Esophagus muscularis mucosa (tissue), 4 donors: ENCODE data around the gene ROBO4. TPM values are rescaled to one million over a fixed set of nuclear protein-coding genes. Genes with fewer than 3 reads are reported as not detected.
A peak's percentile ranks its signal among the peaks of the same experiment; 100 is the strongest.

Source experiments
- DNase-seq: peaks from one replicate; pipeline ENCODE4 v3.0.0-alpha.2; 2017; ENCODE audit errors: extremely low spot score
- H3K27ac ChIP-seq, 4 donors: fragments of 200-600 bp; sonication (generic); replicated peaks in 1 of 4; 1 replicate in 3 of 4; 2 replicates in 1 of 4; pipeline ENCODE4 v1.5.1; 2016 to 2019; ENCODE audit warnings: mild to moderate bottlenecking in 1 of 4
- H3K27me3 ChIP-seq, 4 donors: fragments of 200-600 bp; sonication (generic); one replicate each; pipeline versions ENCODE4 v1.5.1 to v1.6.0; 2016 to 2019
- H3K36me3 ChIP-seq, 4 donors: fragments of 200-600 bp; sonication (generic); one replicate each; pipeline ENCODE4 v1.5.1; 2016 to 2019
- H3K4me1 ChIP-seq, 4 donors: fragments of 200-600 bp; sonication (generic); one replicate each; pipeline ENCODE4 v1.5.1; 2016 to 2019
- H3K4me3 ChIP-seq, 4 donors: fragments of 200-600 bp; sonication (generic); 1 replicate in 2 of 4; 2 replicates in 2 of 4; pipeline ENCODE4 v1.5.1; 2016 to 2019; ENCODE audit warnings: mild to moderate bottlenecking in 4 of 4, moderate library complexity in 1 of 4
- H3K9me3 ChIP-seq, 4 donors: fragments of 200-600 bp; sonication (generic); 1 replicate in 3 of 4; 2 replicates in 1 of 4; pipeline ENCODE4 v1.5.1; 2016 to 2019
- CTCF ChIP-seq, 3 experiments: fragments of 200-600 bp in 2 of 3; fragments of 450-650 bp in 1 of 3; sonication (generic) in 2 of 3; IDR thresholded peaks; one replicate each; pipeline ENCODE4 v1.5.1; 2017 to 2019; ENCODE audit warnings: antibody characterized with exemption in 3 of 3, mild to moderate bottlenecking in 2 of 3, moderate library complexity in 1 of 3
- EP300 ChIP-seq: sonication (generic); formaldehyde crosslinking; IDR thresholded peaks from one replicate; pipeline ENCODE4 v1.6.1; 2017; ENCODE audit warnings: antibody characterized with exemption
- POLR2A ChIP-seq: fragments of 450-650 bp; IDR thresholded peaks from one replicate; pipeline ENCODE4 v1.6.1; 2017; ENCODE audit warnings: antibody characterized with exemption, moderate library complexity, mild to moderate bottlenecking, low read depth
- POLR2AphosphoS5 ChIP-seq, 2 donors: sonication (generic); formaldehyde crosslinking; IDR thresholded peaks; one replicate each; pipeline ENCODE4 v1.6.1; 2017; ENCODE audit warnings: antibody characterized with exemption in 2 of 2
- WGBS: methylation state at CpG from one replicate; pipeline ENCODE4 v1.1.5; 2018; 5-methylcytosine and 5-hydroxymethylcytosine counted together
- intact Hi-C: fragments of 100-400 bp; cut with DNase I; formaldehyde crosslinking; loops from one replicate; pipeline ENCODE4 v1.15.1; 2023
- total RNA-seq, 4 donors: library from RNA; depleted of rRNA; stranded (reverse); fragments of >200 nt; gene quantifications; one replicate each; pipeline versions ENCODE4 v1.1.0 to v1.2.1, GENCODE V29; 2016

The ROBO4 gene
- total RNA-seq, 4 donors from 2014 or later, result 16.2 to 49.8 (median 36.7) TPM

GRCh38 chr11:124915541-124916369, 18.1 kb upstream of the ROBO4 start:
- Histone ChIP-seq H3K27me3 (peaks cover 0 to 8% (median 0%) of the 10 kb centered on the region in 4 donors), H3K4me1 (peaks cover 0 to 8% (median 5%) of the 10 kb centered on the region in 4 donors), H3K27ac (no peak overlapping the region), H3K36me3 (no peaks in the 10 kb centered on the region), H3K4me3 (no peak overlapping the region), H3K9me3 (no peaks in the 10 kb centered on the region)
- 80% methylated on average over 3 of the region's 3 CpGs for WGBS
- intact Hi-C loops, result no loop called here
- no peak for DNase-seq
- TF ChIP-seq CTCF (IDR thresholded peaks at IDR 0.05), result no peak
- TF ChIP-seq EP300, result no peak
- TF ChIP-seq POLR2A, result no peak
- no peak for TF ChIP-seq POLR2AphosphoS5 (IDR thresholded peaks at IDR 0.05)

- WGBS, result 100% methylated on average over 1 of the region's 1 CpG
- intact Hi-C loops, result no loop called here
Measured at GRCh38 chr11:124902616-124903015, 5.0 kb upstream of the ROBO4 start.

GRCh38 chr11:124900464-124900863, 2.8 kb upstream of the ROBO4 start:
- H3K27ac ChIP-seq, result peak overlapping the region; percentile 33 to 76 (median 68)
- H3K36me3 ChIP-seq, result no peaks in the 10 kb centered on the region
- H3K4me3 ChIP-seq, result no peak overlapping the region
- intact Hi-C loops, result no loop called here
- H3K27me3 ChIP-seq, result peaks cover 0 to 22% (median 0%) of the 10 kb centered on the region in 4 donors
- 76% methylated on average over 5 of the region's 5 CpGs for WGBS
- no peak for DNase-seq
- TF ChIP-seq POLR2AphosphoS5 (IDR thresholded peaks at IDR 0.05), result peak; percentile 20 to 51
- TF ChIP-seq EP300, result no peak
- H3K4me1 ChIP-seq, result peaks cover 28 to 40% (median 34%) of the 10 kb centered on the region in 4 donors
- no peaks in the 10 kb centered on the region for H3K9me3 ChIP-seq

More at GRCh38 chr11:124902616-124903015, 5.0 kb upstream of the ROBO4 start:
- Histone ChIP-seq H3K27me3 (peaks cover 0 to 16% (median 0%) of the 10 kb centered on the region in 4 donors), H3K4me3 (no peak overlapping the region), H3K4me1 (peaks cover 24 to 26% (median 25%) of the 10 kb centered on the region in 4 donors), H3K9me3 (no peaks in the 10 kb centered on the region), H3K36me3 (no peaks in the 10 kb centered on the region), H3K27ac (no peak overlapping the region)
- TF ChIP-seq POLR2AphosphoS5 (IDR thresholded peaks at IDR 0.05) (no peak), POLR2A (no peak), CTCF (IDR thresholded peaks at IDR 0.05) (no peak), EP300 (no peak)
- no peak for DNase-seq

- H3K9me3 ChIP-seq, result no peaks in the 10 kb centered on the region
- peak overlapping the region; percentile 66 to 76 (median 68) for H3K27ac ChIP-seq
- H3K4me1 ChIP-seq, result peaks cover 33 to 48% (median 34%) of the 10 kb centered on the region in 4 donors
- no peak for DNase-seq
- H3K27me3 ChIP-seq, result peaks cover 0 to 22% (median 0%) of the 10 kb centered on the region in 4 donors
- no peak overlapping the region for H3K4me3 ChIP-seq
- no peak for TF ChIP-seq EP300
- no peak for TF ChIP-seq POLR2A
- TF ChIP-seq CTCF (IDR thresholded peaks at IDR 0.05), result no peak
- no peak for TF ChIP-seq POLR2AphosphoS5 (IDR thresholded peaks at IDR 0.05)
- intact Hi-C loops, result no loop called here
- WGBS, result 66% methylated on average over 6 of the region's 6 CpGs
- H3K36me3 ChIP-seq, result peaks cover 0 to 8% (median 0%) of the 10 kb centered on the region in 4 donors
Measured at GRCh38 chr11:124899383-124900145, 1.9 kb upstream of the ROBO4 start.

GRCh38 chr11:124898711-124899110, 1.0 kb upstream of the ROBO4 start:
- no peak for DNase-seq
- Histone ChIP-seq H3K4me1 (peaks cover 33 to 57% (median 39%) of the 10 kb centered on the region in 4 donors), H3K36me3 (peaks cover 0 to 17% (median 0%) of the 10 kb centered on the region in 4 donors), H3K4me3 (no peak overlapping the region), H3K27me3 (peaks cover 0 to 22% (median 0%) of the 10 kb centered on the region in 4 donors), H3K27ac (peak overlapping the region; percentile 66 to 76 (median 68)), H3K9me3 (no peaks in the 10 kb centered on the region)
- WGBS, result 33% methylated on average over 5 of the region's 5 CpGs
- peak; percentile 24 to 29 for TF ChIP-seq POLR2AphosphoS5 (IDR thresholded peaks at IDR 0.05)
- no peak for TF ChIP-seq CTCF (IDR thresholded peaks at IDR 0.05)
- intact Hi-C loops, result no loop called here
